Thymus (tissue), 11 donors: ENCODE measurements around the gene RTN4RL1. TPM values are rescaled to one million over a fixed set of nuclear protein-coding genes. Genes with fewer than 3 reads are reported as not detected.

Experiments
- DNase-seq, 9 donors: peaks; one replicate each; pipeline ENCODE4 v3.0.0-alpha.2; 2013; ENCODE audit warnings: low spot score in 9 of 9, low read depth in 6 of 9, missing footprints in 1 of 9
- H3K27ac ChIP-seq, 2 donors: one replicate each; pipeline ENCODE4 v1.5.1; 2013; ENCODE audit warnings: control low read depth in 1 of 2, low read depth in 1 of 2, low read length in 1 of 2, mild to moderate bottlenecking in 1 of 2, moderate library complexity in 1 of 2
- H3K27me3 ChIP-seq, 2 donors: one replicate each; pipeline ENCODE4 v1.5.1; 2013; ENCODE audit warnings: low read length in 1 of 2; ENCODE audit not compliant: control insufficient read depth in 2 of 2, insufficient read depth in 1 of 2
- H3K36me3 ChIP-seq, 2 donors: one replicate each; pipeline ENCODE4 v1.5.1; 2013; ENCODE audit warnings: low read length in 1 of 2, mild to moderate bottlenecking in 1 of 2, moderate library complexity in 1 of 2; ENCODE audit not compliant: control insufficient read depth in 2 of 2, insufficient read depth in 2 of 2
- H3K4me1 ChIP-seq, 2 donors: one replicate each; pipeline ENCODE4 v1.5.1; 2013; ENCODE audit warnings: low read length in 2 of 2; ENCODE audit not compliant: control insufficient read depth in 2 of 2, insufficient read depth in 2 of 2
- H3K4me3 ChIP-seq, 2 donors: one replicate each; pipeline ENCODE4 v1.5.1; 2013; ENCODE audit warnings: low read length in 2 of 2, control low read depth in 1 of 2, mild to moderate bottlenecking in 1 of 2
- H3K9me3 ChIP-seq, 2 donors: one replicate each; pipeline ENCODE4 v1.5.1; 2013; ENCODE audit warnings: low read length in 1 of 2, mild to moderate bottlenecking in 1 of 2; ENCODE audit not compliant: control insufficient read depth in 2 of 2, insufficient read depth in 1 of 2
- WGBS: extraction: QIAGEN DNeasy Blood & Tissue Kit; methylation state at CpG from one replicate; pipeline ENCODE4 v1.1.7; 2013; 5-methylcytosine and 5-hydroxymethylcytosine counted together
- polyA plus RNA-seq: library from polyadenylated mRNA; stranded (reverse); fragments of 200-250 nt; gene quantifications from one replicate; pipeline ENCODE4 v1.2.3, GENCODE V29; 2013
- total RNA-seq: library from RNA; stranded (reverse); fragments of 120-200 nt; gene quantifications from one replicate; pipeline ENCODE4 v1.2.4, GENCODE V29; 2013
- donor health status: healthy.

The RTN4RL1 gene
- total and polyA plus RNA-seq, 2 donors: 0.52 to 0.68 TPM

DNA sequence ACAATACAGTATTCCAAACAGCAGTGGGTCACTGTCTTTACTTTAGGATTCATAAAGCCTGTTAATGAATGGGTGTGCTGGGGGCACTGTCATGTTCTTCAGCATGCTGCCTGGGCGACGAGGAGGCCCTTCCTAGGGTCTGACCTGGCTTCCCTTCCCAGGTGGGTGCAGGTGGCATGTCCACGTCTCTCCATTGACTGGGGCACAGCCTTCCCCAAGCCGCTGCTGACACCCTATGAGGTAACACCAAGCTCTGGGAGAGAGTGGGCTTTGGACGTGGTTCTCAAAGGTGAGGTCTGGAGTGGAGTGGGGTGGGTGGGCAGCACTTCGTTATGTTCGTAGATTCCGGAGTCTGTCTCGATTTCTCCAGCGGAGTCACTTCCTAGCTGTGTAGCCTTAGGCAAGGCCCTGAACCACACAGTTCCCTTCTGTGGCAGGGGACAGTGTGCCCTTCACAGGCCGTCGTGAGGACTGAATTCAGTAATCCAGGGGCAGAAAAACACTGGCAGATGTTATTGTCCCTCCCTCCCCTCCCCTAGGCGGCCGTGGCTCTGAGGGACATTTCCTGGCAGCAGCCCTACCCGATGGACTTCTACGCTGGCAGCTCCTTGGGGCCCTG is 15.9 kb upstream of the RTN4RL1 start:
- H3K9me3 ChIP-seq: no peaks in the 10 kb centered on the region
- peaks cover 15 to 23% of the 10 kb centered on the region in 2 donors for H3K4me1 ChIP-seq
- H3K4me3 ChIP-seq: peak overlapping the region; percentile 54 to 76
- H3K36me3 ChIP-seq: peaks cover 24 to 26% of the 10 kb centered on the region in 2 donors
- 76% methylated on average over 16 of the region's 16 CpGs for WGBS
- no peak for DNase-seq
- peak overlapping the region in 1 of 2 donors; percentile 72 for H3K27ac ChIP-seq
- H3K27me3 ChIP-seq: no peaks in the 10 kb centered on the region

DNA sequence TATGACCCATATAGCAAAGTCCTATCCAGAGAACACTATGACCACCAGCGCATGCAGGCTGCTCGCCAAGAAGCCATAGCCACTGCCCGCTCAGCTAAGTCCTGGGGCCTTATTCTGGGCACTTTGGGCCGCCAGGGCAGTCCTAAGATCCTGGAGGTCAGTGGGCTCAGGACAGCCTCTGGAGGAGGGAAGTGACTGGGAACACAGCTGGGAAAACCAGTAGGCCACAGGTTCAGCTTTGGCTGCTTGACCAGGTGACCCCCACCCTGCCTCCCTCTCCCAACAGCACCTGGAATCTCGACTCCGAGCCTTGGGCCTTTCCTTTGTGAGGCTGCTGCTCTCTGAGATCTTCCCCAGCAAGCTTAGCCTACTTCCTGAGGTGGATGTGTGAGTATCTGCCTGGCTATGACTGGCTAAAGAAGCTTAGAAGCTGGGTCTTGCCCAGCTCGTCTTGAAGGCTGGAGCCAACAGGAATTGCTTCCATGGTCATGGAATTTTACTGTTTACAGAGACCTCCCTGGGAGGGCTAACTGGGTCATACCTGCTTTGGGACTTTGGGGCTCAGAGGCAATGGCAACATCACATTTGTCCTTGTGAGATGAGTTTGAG is 15.2 kb upstream of the RTN4RL1 start:
- H3K27ac ChIP-seq: no peak overlapping the region

GRCh38 chr17:2037155-2037554 is 12.0 kb upstream of the RTN4RL1 start:
- Histone ChIP-seq H3K27ac (no peak overlapping the region), H3K27me3 (no peaks in the 10 kb centered on the region), H3K36me3 (peaks cover 19 to 25% of the 10 kb centered on the region in 2 donors), H3K9me3 (no peaks in the 10 kb centered on the region), H3K4me1 (peaks cover 7 to 8% of the 10 kb centered on the region in 2 donors), H3K4me3 (no peak overlapping the region)
- no peak for DNase-seq
- WGBS: 97% methylated on average over 10 of the region's 10 CpGs

More for the DNA sequence above, 15.2 kb upstream of the RTN4RL1 start:
- no peak overlapping the region for H3K4me3 ChIP-seq
- no peaks in the 10 kb centered on the region for H3K9me3 ChIP-seq
- WGBS: 97% methylated on average over 7 of the region's 7 CpGs
- DNase-seq: no peak
- peaks cover 15 to 23% of the 10 kb centered on the region in 2 donors for H3K4me1 ChIP-seq
- H3K36me3 ChIP-seq: peaks cover 26 to 28% of the 10 kb centered on the region in 2 donors
- no peaks in the 10 kb centered on the region for H3K27me3 ChIP-seq

GRCh38 chr17:2035541-2036488 is 10.7 kb upstream of the RTN4RL1 start:
- no peak overlapping the region for H3K4me3 ChIP-seq
- H3K27me3 ChIP-seq: no peaks in the 10 kb centered on the region
- peaks cover under 1 to 4% of the 10 kb centered on the region in 2 donors for H3K4me1 ChIP-seq
- H3K27ac ChIP-seq: no peak overlapping the region
- peaks cover 15 to 25% of the 10 kb centered on the region in 2 donors for H3K36me3 ChIP-seq
- WGBS: 97% methylated on average over 29 of the region's 29 CpGs
- H3K9me3 ChIP-seq: no peaks in the 10 kb centered on the region
- DNase-seq: no peak

GRCh38 chr17:2034806-2035540 is 9.8 kb upstream of the RTN4RL1 start:
- H3K27me3 ChIP-seq: peaks cover 0 to 3% of the 10 kb centered on the region in 2 donors
- H3K4me3 ChIP-seq: no peak overlapping the region
- peaks cover 0 to under 1% of the 10 kb centered on the region in 2 donors for H3K9me3 ChIP-seq
- peaks cover 0 to 11% of the 10 kb centered on the region in 2 donors for H3K4me1 ChIP-seq
- no peak for DNase-seq
- peaks cover 14 to 24% of the 10 kb centered on the region in 2 donors for H3K36me3 ChIP-seq
- WGBS: 82% methylated on average over 8 of the region's 9 CpGs
- no peak overlapping the region for H3K27ac ChIP-seq

GRCh38 chr17:2034157-2034556 is 9.0 kb upstream of the RTN4RL1 start:
- Histone ChIP-seq H3K4me3 (no peak overlapping the region), H3K4me1 (peaks cover 0 to 17% of the 10 kb centered on the region in 2 donors), H3K36me3 (peaks cover 14 to 23% of the 10 kb centered on the region in 2 donors), H3K9me3 (peaks cover 0 to 5% of the 10 kb centered on the region in 2 donors), H3K27me3 (peaks cover 5 to 12% of the 10 kb centered on the region in 2 donors), H3K27ac (no peak overlapping the region)
- WGBS: 96% methylated on average over 7 of the region's 7 CpGs
- DNase-seq: no peak

- no peak for DNase-seq
- H3K27me3 ChIP-seq: peaks cover 11 to 22% of the 10 kb centered on the region in 2 donors
- H3K36me3 ChIP-seq: peaks cover 14 to 23% of the 10 kb centered on the region in 2 donors
- peaks cover 0 to 20% of the 10 kb centered on the region in 2 donors for H3K4me1 ChIP-seq
- no peak overlapping the region for H3K27ac ChIP-seq
- 97% methylated on average over 7 of the region's 7 CpGs for WGBS
- no peak overlapping the region for H3K4me3 ChIP-seq
- peaks cover 0 to 5% of the 10 kb centered on the region in 2 donors for H3K9me3 ChIP-seq
Measured at GRCh38 chr17:2033153-2033552, 8.0 kb upstream of the RTN4RL1 start.

GRCh38 chr17:2030779-2031163 is 5.6 kb upstream of the RTN4RL1 start:
- Histone ChIP-seq H3K4me1 (peaks cover 0 to 25% of the 10 kb centered on the region in 2 donors), H3K36me3 (peaks cover 2 to 7% of the 10 kb centered on the region in 2 donors), H3K4me3 (peak overlapping the region; percentile 64 to 91), H3K27ac (no peak overlapping the region), H3K27me3 (peaks cover 26 to 46% of the 10 kb centered on the region in 2 donors), H3K9me3 (peaks cover 0 to 5% of the 10 kb centered on the region in 2 donors)
- WGBS: 39% methylated on average over 10 of the region's 10 CpGs
- DNase-seq: no peak
